ENCODE results near the gene SCN2B.

Gene SCN2B

GRCh38 chr11:118154641-118155040, 21.8 kb downstream of the SCN2B start:
- no peak for DNase-seq (ENCODE audit: low read depth in 4 of 4, low spot score in 1 of 4)

- DNase-seq (ENCODE audit: low read depth in 4 of 4, low spot score in 1 of 4): no peak
Observed at GRCh38 chr11:118153976-118154375, 22.5 kb downstream of the SCN2B start.

GRCh38 chr11:118153516-118153915, 22.9 kb downstream of the SCN2B start:
- no peak for DNase-seq (ENCODE audit: low read depth in 4 of 4, low spot score in 1 of 4)

DNA sequence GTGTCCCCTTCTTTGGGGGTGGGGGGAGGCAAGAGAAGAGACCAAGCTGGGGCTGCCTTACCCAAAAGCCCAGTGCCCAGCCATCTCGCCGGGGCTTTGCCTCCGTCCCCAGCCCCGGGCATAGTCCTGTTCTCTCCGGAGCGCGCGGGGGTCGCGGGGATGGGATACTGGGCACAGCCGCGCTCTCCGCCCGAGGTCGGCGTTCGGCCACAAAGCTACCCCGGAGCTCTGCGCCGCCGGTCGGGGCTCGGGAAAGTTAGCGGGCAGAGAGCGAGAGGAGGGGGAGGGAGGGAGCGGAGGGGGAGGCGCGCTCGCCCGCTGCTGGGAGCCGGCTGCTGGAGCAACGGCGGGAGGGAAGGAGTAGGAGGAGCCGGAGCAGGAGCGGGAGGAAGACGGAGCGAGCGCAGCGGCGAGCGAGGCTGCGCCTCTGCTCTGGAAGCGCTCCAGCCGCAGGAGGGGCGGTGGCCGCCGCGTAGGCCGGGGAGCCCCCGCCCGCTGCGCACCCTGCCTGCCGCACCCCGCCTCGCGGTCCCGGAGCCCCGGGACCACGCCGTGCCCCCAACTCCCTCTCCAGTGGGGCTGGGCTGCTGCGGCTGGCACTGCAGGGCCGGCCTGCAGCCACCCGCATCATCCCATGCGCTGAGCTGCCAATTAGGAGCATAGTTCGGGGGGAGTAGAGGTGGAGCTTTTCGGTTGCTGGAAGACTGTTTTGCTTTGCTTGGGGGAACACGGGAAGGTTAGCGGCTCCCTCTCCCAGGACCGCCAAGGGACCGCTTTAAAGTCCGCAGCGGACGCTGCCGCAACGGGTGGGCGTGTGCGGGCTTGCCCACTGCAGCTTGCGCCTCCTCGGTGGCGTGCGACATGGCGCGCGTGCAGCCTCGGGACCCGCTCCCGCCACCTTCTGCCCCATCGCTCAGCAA, 23.6 kb downstream of the SCN2B start, which contains the start of gene SCN4B:
SCN4B (minus strand) TSS at position 272 of the 920 bp plus-strand sequence; CDS start at position 122, 150 bp downstream.
- DNase-seq (ENCODE audit: low read depth in 4 of 4, low spot score in 1 of 4): no peak

- DNase-seq (ENCODE audit: low read depth in 4 of 4, low spot score in 1 of 4): no peak
Observed at GRCh38 chr11:118152020-118152551, 24.4 kb downstream of the SCN2B start.

- DNase-seq (ENCODE audit: low read depth in 4 of 4, low spot score in 1 of 4): no peak
Observed at GRCh38 chr11:118151431-118151830, 25.0 kb downstream of the SCN2B start.

GRCh38 chr11:118149493-118149892, 26.9 kb downstream of the SCN2B start:
- no peak for DNase-seq (ENCODE audit: low read depth in 4 of 4, low spot score in 1 of 4)

DNA sequence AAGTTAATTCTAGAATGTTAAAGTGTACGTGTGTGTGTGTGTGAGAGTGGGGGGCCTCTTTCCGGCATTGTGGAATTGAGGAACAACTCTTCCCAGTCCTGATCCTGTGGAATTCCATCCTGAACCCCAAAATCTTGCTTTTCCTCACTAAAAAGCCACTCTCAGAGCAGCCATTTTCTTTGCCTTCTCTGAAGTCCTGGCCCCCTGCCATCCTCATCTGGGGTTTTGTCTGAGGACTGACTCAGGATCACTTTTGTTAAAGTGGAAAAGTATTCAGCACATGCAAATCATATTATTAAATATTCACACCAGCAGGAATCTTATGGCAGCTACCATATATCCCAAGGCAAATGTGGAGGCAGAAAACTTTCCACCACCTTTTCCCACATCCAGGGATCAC, 27.6 kb downstream of the SCN2B start:
- DNase-seq (ENCODE audit: low read depth in 4 of 4, low spot score in 1 of 4): no peak

GRCh38 chr11:118148240-118148639, 28.2 kb downstream of the SCN2B start:
- no peak for DNase-seq (ENCODE audit: low read depth in 4 of 4, low spot score in 1 of 4)

DNA sequence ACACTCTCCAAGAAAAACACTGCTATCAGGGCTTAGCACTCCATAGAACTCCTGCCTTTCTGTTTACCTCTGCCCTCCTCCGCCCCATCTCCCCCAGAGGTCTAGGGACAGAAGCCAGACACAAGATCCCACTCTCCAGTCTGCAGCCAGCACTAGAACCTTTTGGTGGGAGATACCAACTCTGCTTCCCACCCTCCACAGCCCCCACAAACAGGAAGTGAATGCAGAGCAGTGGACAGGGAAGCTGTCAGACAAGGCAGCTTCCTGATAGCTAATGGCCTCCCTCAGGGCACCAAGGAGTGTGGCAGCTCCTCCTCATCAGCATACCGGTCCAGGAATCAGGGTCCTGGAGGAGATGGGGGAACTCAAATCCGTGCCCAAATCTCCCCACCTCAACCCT, 28.9 kb downstream of the SCN2B start:
- no peak for DNase-seq (ENCODE audit: low read depth in 4 of 4, low spot score in 1 of 4)

- no peak for DNase-seq (ENCODE audit: low read depth in 4 of 4, low spot score in 1 of 4)
Observed at GRCh38 chr11:118146554-118146953, 29.9 kb downstream of the SCN2B start.

DNA sequence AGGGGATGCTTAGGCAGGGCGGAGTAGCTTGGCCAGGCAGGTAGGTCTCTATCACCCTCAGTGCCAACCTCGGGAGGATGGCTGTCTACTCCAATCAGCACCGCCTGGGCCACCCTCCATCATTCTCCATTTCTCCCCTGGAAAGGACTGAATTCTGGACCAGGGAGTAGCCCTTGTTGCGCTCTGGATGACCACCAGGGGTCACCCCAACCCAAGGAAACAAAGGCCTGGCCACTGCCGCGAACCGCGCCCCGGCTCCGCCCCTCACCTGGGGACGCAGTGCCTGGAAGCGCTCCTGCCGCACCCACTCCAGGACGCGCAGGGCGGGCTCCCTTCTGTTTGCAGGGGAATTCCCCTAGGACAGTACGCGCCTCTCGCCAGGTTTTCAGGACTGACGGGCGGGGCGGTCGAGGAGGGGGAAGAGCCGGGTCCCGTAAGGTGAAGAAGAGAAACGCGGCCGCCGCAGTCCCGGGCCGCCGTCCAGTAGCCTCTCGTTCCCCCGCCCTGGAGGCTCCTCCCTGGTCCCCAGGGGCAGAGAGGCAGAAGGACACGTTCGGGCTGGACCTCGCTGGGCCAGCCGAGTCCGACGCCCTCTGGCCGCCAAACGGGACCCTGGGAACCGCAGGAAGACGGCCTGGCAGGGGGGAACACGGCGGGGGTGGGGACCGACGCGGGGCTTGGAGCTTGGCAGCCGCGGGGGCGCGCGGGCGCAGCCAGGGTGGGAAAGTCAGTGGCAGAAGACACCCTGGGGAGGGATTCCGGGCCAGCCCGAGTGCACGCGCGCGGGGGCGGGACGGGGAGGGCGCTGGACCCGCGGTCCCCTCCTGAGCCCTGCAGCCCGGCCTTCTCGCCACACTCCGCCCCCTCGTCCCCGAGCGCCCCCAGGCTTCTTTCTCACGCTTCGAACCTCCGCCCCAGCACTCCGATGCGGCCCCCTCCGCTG, 30.9 kb downstream of the SCN2B start:
- DNase-seq (ENCODE audit: low read depth in 4 of 4, low spot score in 1 of 4): peak; percentile 77 to 90 (median 82)

GRCh38 chr11:118144301-118145268, 31.9 kb downstream of the SCN2B start:
- DNase-seq (ENCODE audit: low read depth in 4 of 4, low spot score in 1 of 4): no peak

- no peak for DNase-seq (ENCODE audit: low read depth in 4 of 4, low spot score in 1 of 4)
Observed at GRCh38 chr11:118143661-118144185, 32.7 kb downstream of the SCN2B start.

GRCh38 chr11:118142809-118143208, 33.6 kb downstream of the SCN2B start:
- DNase-seq (ENCODE audit: low read depth in 4 of 4, low spot score in 1 of 4): no peak

DNA sequence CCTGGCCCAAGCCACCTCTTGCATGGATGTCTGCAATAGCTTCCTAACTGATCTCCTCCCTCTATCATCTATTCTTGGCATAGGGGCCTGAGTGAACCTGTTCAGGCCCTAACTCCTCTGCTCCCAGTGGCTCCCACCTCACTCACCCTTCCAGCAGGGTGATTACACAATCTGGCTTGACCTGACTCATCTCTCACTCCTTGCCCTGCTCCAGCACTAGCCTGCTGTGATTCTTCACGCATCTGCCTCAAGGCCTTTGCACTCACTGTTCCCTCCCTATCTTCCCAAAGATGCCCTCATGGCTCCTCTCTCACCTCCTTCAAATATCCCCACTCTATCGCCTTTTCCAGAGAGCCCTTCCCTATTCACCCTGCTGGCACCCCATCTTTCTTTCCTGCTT, 34.4 kb downstream of the SCN2B start:
- no peak for DNase-seq (ENCODE audit: low read depth in 4 of 4, low spot score in 1 of 4)

- no peak for DNase-seq (ENCODE audit: low read depth in 4 of 4, low spot score in 1 of 4)
Observed at GRCh38 chr11:118139578-118139977, 36.9 kb downstream of the SCN2B start.

DNA sequence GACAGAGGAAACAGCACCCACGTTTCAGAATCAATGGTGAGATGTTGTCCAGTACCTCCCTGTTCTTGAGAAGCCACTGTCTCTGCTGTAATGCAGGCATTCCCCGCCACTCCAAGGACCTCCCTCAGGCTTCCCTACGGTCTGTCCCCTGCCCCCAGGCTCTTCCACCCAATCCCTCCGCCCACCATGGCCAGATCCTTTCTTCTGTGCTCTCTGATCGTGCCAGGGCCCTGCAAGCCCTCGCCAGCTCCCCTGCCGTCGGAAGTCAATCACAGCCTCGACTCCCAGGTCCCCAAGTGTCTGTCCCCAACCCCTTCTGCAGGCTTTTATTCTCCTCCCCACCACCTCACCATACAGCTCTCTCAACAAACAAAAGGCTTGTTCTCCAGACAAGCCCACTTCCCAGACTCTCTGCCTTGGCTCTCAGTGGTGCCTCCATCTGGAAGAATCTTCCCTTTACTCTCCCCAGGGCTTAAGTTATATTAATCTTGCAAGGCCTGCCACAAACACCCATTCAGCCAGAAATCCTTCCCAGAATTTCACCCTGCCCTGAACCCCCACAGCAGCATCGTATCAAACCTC, 37.5 kb downstream of the SCN2B start:
- DNase-seq (ENCODE audit: low read depth in 4 of 4, low spot score in 1 of 4): no peak

DNA sequence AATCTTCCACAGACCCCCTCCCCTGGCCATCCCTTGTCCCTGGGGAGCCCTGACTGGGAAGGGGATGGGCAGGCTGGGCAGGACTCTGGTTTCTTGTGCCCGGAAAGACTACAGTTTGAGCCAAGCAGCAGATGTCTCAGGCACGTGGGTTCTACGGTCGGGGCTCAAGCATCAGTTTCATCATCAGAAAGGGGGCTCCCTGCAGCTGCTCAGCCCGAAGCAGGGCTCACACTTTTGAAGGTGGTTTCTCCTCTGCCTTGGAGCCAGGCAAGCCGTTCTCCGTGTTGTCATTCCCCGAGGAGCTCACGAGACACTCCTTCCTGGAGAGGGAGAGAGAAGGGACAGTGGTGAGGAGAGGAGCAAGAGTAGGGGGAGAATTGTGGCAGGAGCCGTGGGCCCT, 39.6 kb downstream of the SCN2B start:
- no peak for DNase-seq (ENCODE audit: low read depth in 4 of 4, low spot score in 1 of 4)

GRCh38 chr11:118136341-118136740, 40.1 kb downstream of the SCN2B start:
- DNase-seq (ENCODE audit: low read depth in 4 of 4, low spot score in 1 of 4): no peak
